Astrocyte (in vitro differentiated cells and primary cell): ENCODE data around the gene TTF1. TPM values are rescaled to one million over a fixed set of nuclear protein-coding genes. Genes with fewer than 3 reads are reported as not detected.

ENCODE experiments used
- DNase-seq: peaks from one replicate; pipeline ENCODE4 v3.0.0-alpha.2; 2010; ENCODE audit warnings: low read depth
- FAIRE-seq: peaks from 2 replicates; lab custom pipeline; 2011; peaks lifted over from hg19 to GRCh38; lab: Jason Lieb, UNC
- H2AFZ ChIP-seq: 2 replicates; pipeline ENCODE4 v1.6.0; 2012; ENCODE audit warnings: low read depth, low read length, inconsistent platforms
- H3K27ac ChIP-seq: 2 replicates; pipeline ENCODE4 v1.5.1; 2011; ENCODE audit warnings: low read depth, low read length, inconsistent platforms
- H3K27me3 ChIP-seq: 2 replicates; pipeline ENCODE4 v1.6.0; 2011; ENCODE audit warnings: low read length, inconsistent platforms; ENCODE audit not compliant: insufficient read depth
- H3K36me3 ChIP-seq: 2 replicates; pipeline ENCODE4 v1.5.1; 2011; ENCODE audit warnings: low read length, inconsistent platforms; ENCODE audit not compliant: insufficient read depth
- H3K4me1 ChIP-seq: 2 replicates; pipeline ENCODE4 v1.5.1; 2011; ENCODE audit warnings: low read length, inconsistent platforms; ENCODE audit not compliant: insufficient read depth
- H3K4me2 ChIP-seq: 2 replicates; pipeline ENCODE4 v1.6.0; 2012; ENCODE audit warnings: low read length, inconsistent platforms
- H3K4me3 ChIP-seq: 2 replicates; pipeline ENCODE4 v1.5.1; 2011; ENCODE audit warnings: low read depth, mild to moderate bottlenecking, low read length, inconsistent platforms; ENCODE audit not compliant: insufficient read depth
- H3K79me2 ChIP-seq: 2 replicates; pipeline ENCODE4 v1.6.0; 2012; ENCODE audit warnings: mild to moderate bottlenecking, low read length, inconsistent platforms; ENCODE audit not compliant: insufficient read depth
- H3K9ac ChIP-seq: 2 replicates; pipeline ENCODE4 v1.6.0; 2012; ENCODE audit warnings: mild to moderate bottlenecking, low read length, inconsistent platforms
- H3K9me3 ChIP-seq: 2 replicates; pipeline ENCODE4 v1.5.1; 2012; ENCODE audit warnings: low read depth, mild to moderate bottlenecking, low read length, inconsistent platforms; ENCODE audit not compliant: insufficient read depth
- H4K20me1 ChIP-seq: 2 replicates; pipeline ENCODE4 v1.6.0; 2012; ENCODE audit warnings: low read length, inconsistent platforms; ENCODE audit not compliant: insufficient read depth
- H3K27ac Mint-ChIP-seq: one replicate; pipeline ENCODE4 v1.8.0; 2021; ENCODE audit warnings: mild to moderate bottlenecking, mixed read lengths; ENCODE audit not compliant: unreplicated experiment
- H3K27me3 Mint-ChIP-seq: one replicate; pipeline ENCODE4 v1.8.0; 2021; ENCODE audit warnings: low read depth, mixed read lengths; ENCODE audit not compliant: unreplicated experiment
- H3K36me3 Mint-ChIP-seq: one replicate; pipeline ENCODE4 v1.8.0; 2021; ENCODE audit warnings: low read depth, mixed read lengths; ENCODE audit not compliant: unreplicated experiment
- H3K4me1 Mint-ChIP-seq: one replicate; pipeline ENCODE4 v1.8.0; 2021; ENCODE audit warnings: low read depth, mixed read lengths; ENCODE audit not compliant: unreplicated experiment
- H3K4me3 Mint-ChIP-seq: one replicate; pipeline ENCODE4 v1.8.0; 2021; ENCODE audit warnings: mild to moderate bottlenecking, moderate library complexity, mixed read lengths; ENCODE audit not compliant: unreplicated experiment
- H3K9me3 Mint-ChIP-seq: one replicate; pipeline ENCODE4 v1.8.0; 2021; ENCODE audit warnings: mild to moderate bottlenecking, mixed read lengths; ENCODE audit not compliant: unreplicated experiment
- CTCF ChIP-seq: IDR thresholded peaks from 2 replicates; pipeline ENCODE4 v1.5.1; 2011; ENCODE audit warnings: low read depth, mild to moderate bottlenecking, inconsistent platforms, low read length, moderate library complexity; ENCODE audit not compliant: insufficient read depth
- EZH2 ChIP-seq: IDR thresholded peaks from 2 replicates; pipeline ENCODE4 v1.6.1; 2012; ENCODE audit warnings: mild to moderate bottlenecking, low read length, inconsistent platforms; ENCODE audit not compliant: insufficient read depth
- total RNA-seq: library from RNA; stranded (reverse); gene quantifications from 2 replicates; pipeline ENCODE4 v1.2.1, GENCODE V29; 2021

Gene TTF1
- total RNA-seq, 1 donor from 2014 or later: 13.2 TPM

DNA sequence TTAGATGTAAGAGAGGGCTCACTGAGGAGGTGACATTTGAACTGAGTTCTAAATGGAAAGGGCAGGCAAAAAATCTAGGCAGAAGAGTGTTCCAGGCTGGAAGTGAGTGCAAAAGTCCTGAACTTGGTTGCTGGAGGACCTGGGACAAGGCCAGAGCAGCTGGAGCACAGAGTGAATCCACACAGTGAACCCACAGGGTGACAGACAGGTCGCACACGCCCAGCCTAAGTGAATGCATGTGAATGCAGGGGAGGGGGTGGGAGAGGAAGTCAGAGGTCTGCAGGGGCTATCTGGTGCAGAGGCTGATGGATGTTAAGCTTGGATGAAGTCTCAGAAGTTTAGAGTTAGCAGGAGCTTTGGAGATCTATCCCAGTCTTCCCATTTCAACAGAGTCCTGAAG, 556 bp upstream of the TTF1 start:
- Mint-ChIP-seq H3K4me3 (peak overlapping the region; percentile 96), H3K27ac (peak overlapping the region; percentile 14), H3K27me3 (peaks cover 14% of the 10 kb centered on the region), H3K36me3 (no peaks in the 10 kb centered on the region), H3K9me3 (no peaks in the 10 kb centered on the region), H3K4me1 (peaks cover 9% of the 10 kb centered on the region)
- Histone ChIP-seq H3K9ac (no peak overlapping the region), H3K27me3 (peaks cover 6% of the 10 kb centered on the region), H3K79me2 (peaks cover 30% of the 10 kb centered on the region), H3K36me3 (peaks cover 5% of the 10 kb centered on the region), H3K27ac (no peak overlapping the region), H3K9me3 (no peaks in the 10 kb centered on the region), H3K4me2 (peak overlapping the region; percentile 99), H3K4me1 (peaks cover 17% of the 10 kb centered on the region), H2AFZ (peak overlapping the region; percentile 95), H4K20me1 (peaks cover 2% of the 10 kb centered on the region), H3K4me3 (peak overlapping the region; percentile 87)
- TF ChIP-seq CTCF (no peak), EZH2 (no peak)
- FAIRE-seq (no peak), DNase-seq (no peak)

- Histone ChIP-seq H3K9ac (no peak overlapping the region), H3K27ac (no peak overlapping the region), H2AFZ (no peak overlapping the region), H3K79me2 (peaks cover 44% of the 10 kb centered on the region), H3K9me3 (no peaks in the 10 kb centered on the region), H3K4me3 (no peak overlapping the region), H3K4me1 (peaks cover 10% of the 10 kb centered on the region), H3K36me3 (peaks cover 22% of the 10 kb centered on the region), H4K20me1 (peaks cover 6% of the 10 kb centered on the region), H3K27me3 (no peaks in the 10 kb centered on the region), H3K4me2 (peak overlapping the region; percentile 15)
- Mint-ChIP-seq H3K4me3 (peak overlapping the region; percentile 51), H3K27ac (no peak overlapping the region), H3K36me3 (peaks cover 4% of the 10 kb centered on the region), H3K9me3 (no peaks in the 10 kb centered on the region), H3K27me3 (no peaks in the 10 kb centered on the region), H3K4me1 (peaks cover 9% of the 10 kb centered on the region)
- DNase-seq (peak; percentile 29), FAIRE-seq (no peak)
- TF ChIP-seq EZH2 (no peak), CTCF (no peak)
Measured at GRCh38 chr9:132404228-132404881, 2.3 kb downstream of the TTF1 start.

GRCh38 chr9:132401824-132402223, 4.8 kb downstream of the TTF1 start:
- no peak for DNase-seq
- Histone ChIP-seq H3K27ac (no peak overlapping the region), H3K4me1 (peaks cover 9% of the 10 kb centered on the region), H4K20me1 (peaks cover 6% of the 10 kb centered on the region), H2AFZ (no peak overlapping the region), H3K4me2 (no peak overlapping the region), H3K27me3 (no peaks in the 10 kb centered on the region), H3K9ac (no peak overlapping the region), H3K9me3 (no peaks in the 10 kb centered on the region), H3K4me3 (no peak overlapping the region), H3K36me3 (peaks cover 35% of the 10 kb centered on the region), H3K79me2 (peaks cover 44% of the 10 kb centered on the region)
- H3K36me3 Mint-ChIP-seq: peaks cover 14% of the 10 kb centered on the region
- H3K9me3 Mint-ChIP-seq: no peaks in the 10 kb centered on the region
- H3K27ac Mint-ChIP-seq: no peak overlapping the region
- TF ChIP-seq CTCF (no peak), EZH2 (no peak)
- peaks cover 7% of the 10 kb centered on the region for H3K4me1 Mint-ChIP-seq
- no peak for FAIRE-seq
- H3K4me3 Mint-ChIP-seq: no peak overlapping the region
- H3K27me3 Mint-ChIP-seq: no peaks in the 10 kb centered on the region
